COLO829 (cell line): ENCODE results near the gene ZNF132.

Source experiments
- DNase-seq: peaks from one replicate; pipeline ENCODE4 v3.0.0; 2012; ENCODE audit warnings: low spot score

Gene ZNF132

DNA sequence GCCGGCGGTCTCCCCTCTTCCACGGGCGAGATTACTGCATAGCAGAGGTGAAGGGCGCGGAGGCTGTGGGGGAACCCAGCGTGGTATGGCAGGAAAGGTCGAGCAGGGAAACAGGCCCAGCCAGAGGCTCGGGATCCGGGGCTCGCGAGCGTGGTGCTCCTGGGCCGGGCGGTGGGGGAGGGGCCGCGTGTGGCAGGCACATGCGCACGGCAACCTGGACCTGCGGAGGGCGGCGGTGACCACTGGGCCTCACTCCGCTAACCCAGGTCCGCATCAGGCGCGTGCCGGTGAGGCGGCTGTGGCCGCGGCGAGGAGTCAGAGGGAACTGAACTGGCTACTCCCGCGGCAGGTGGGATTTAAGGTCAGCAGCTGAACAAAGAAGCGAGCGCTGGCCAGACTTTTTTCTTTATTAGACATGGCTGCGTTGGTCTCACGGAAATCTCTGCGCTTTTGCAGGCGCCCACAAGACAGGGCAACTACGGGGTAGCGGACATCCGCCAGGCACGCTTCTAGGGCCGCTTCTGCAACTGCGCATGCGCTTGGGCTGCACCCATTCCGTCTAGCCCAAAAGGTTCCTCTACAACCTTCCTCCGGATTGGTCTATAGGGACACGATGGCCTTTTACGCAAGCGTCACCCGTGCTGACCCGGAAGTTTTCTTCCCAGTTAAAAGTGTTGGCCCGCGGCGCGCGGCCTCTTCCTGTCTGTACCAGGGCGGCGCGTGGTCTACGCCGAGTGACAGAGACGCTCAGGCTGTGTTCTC, 53.2 kb downstream of the ZNF132 start, which contains the start of gene RPS5:
Gene RPS5, plus strand, starts transcription at position 694 of the 762 bp plus-strand sequence. CDS start 869 bp downstream, outside the sequence.
- peak; percentile 99 for DNase-seq

DNA sequence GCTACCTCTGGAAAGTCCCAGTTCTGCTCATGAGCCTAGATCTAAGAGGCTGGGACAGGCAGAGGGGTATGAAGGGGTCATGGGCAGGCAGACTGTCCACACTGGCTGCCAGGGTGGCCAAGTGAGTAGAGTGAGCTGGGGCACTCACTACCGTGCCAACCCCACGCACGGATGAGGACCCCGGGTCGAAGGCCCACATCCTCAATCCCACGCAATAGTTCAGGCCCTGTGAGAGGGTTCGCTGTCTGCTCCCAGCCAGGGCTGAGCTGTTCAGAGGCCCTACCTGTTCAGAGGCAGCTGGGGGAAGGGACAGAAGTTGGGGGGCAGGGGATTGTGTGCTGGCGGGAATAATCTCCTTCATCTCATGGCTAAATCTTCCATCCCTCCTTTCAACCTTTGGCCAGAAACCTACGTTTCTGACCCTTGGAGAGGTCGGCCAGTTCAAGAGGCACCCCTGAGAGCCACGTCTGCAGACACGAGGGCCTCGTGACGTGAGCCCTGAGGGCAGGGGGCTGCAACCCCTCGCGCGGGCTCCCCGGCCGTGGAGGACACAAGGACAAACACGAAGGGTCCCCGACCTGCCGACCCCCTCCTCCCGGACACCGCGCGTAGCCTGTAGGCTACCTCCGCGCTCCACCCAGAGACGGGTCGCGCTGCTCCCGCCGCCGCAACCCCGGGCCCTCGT, 53.9 kb downstream of the ZNF132 start:
- DNase-seq: no peak

DNA sequence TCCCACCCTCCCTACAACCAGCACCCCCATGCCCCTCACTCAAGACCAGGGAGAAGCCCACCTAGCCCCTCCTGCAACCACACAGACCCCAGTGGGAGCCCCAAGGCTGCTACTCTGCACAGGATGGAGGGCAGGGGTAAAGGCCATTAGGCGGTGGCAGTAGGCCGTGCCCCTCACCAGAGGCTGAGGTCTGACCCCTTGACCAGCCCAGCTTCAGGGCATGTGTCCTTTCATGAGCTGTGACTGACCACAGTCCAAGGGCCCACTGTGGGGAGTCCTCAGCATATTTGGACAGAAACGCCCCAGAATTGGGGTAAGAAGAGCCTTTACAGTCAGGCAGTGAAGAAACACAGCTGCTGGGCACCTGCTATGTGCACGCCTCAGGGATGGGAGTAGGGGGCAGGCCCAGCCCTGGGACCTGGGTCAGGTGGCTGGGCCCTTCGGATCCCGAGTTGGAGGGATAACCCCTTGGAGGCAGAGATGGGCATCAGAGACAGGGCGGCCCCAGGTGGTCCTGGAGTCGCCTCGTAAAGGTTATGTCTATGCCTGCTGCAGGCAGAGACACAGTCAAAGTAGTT, 54.6 kb downstream of the ZNF132 start:
- DNase-seq: no peak

DNA sequence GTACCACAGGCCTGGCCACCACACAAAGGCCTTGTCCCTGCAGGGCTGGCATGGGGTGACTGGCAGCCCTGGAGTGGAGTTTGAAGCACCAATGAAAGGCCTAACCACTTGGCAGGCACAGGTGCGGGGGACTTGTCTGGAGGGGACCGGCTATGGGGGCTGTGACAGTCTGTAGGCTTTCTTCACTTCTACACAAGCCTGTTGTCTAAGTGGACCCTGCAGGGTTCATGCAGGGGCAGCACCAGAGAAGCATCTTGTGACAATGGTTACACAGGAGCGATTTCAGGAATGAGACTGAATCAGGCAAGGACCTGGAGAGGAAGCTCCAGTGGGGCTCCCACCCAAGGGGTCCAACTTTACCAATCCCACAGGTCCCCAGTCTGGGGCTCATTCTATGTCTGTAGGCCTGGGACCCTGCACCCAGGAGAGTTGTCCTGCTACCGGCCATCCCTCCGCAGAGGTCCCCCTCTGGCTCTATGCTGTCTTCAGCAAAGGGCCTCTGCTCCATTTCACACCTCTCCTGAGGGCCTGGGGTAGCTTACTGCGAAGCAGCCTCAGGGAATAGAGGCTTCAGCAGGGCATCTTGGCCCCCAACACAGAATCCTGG, 56.9 kb downstream of the ZNF132 start:
- DNase-seq: no peak
